ENCODE results near the gene PCDH9.

DNA sequence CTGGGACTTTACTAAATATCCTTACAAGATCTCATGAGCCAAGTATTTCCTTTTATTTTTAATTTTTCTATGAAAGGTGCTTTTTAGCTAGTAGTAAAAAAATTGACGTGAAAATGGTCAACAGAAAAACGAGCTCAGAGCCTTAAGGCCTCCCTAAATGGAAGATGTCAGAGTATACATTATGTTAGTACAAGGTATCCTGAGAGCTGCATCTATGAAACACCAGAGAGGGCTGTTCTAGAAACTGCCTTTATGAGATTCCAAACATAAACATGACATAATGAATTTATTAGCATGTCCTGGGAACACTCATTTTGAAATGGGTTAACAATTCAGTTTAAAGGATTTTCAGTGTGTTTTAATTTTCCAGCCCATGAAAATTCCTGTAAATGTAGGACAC is 146.6 kb downstream of the PCDH9 start:
- TF ChIP-seq POLR2A (IDR thresholded peaks at IDR 0.05), result no peak
- TF ChIP-seq, protein P1, sequence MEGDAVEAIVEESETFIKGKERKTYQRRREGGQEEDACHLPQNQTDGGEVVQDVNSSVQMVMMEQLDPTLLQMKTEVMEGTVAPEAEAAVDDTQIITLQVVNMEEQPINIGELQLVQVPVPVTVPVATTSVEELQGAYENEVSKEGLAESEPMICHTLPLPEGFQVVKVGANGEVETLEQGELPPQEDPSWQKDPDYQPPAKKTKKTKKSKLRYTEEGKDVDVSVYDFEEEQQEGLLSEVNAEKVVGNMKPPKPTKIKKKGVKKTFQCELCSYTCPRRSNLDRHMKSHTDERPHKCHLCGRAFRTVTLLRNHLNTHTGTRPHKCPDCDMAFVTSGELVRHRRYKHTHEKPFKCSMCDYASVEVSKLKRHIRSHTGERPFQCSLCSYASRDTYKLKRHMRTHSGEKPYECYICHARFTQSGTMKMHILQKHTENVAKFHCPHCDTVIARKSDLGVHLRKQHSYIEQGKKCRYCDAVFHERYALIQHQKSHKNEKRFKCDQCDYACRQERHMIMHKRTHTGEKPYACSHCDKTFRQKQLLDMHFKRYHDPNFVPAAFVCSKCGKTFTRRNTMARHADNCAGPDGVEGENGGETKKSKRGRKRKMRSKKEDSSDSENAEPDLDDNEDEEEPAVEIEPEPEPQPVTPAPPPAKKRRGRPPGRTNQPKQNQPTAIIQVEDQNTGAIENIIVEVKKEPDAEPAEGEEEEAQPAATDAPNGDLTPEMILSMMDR (IDR thresholded peaks at IDR 0.05), result no peak

All from thyroid gland (tissue), 4 donors.